ENCODE data around the gene ATG13.

DNA sequence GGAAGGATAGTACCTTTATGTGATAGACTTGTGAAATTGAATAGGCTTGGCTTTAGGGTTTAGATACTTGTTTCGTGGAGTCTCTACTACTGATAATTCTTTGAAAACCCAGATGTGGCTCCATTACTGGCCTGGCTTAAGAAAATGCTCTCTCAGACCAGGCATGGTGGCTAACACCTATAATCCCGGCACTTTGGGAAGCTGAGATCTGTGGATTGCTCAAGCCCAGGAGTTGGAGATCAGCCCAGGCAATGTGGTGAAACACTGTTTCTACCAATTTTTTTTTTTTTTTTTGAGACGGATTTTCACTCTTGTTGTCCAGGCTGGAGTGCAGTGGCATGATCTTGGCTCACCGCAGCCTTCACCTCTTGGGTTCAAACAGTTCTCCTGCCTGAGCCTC lies 40.9 kb downstream of the ATG13 start:
- no peak for TF ChIP-seq YY1 (IDR thresholded peaks at IDR 0.05; ENCODE audit: insufficient read depth, insufficient read length)
- TF ChIP-seq ZNF274 (IDR thresholded peaks at IDR 0.05; ENCODE audit: low read depth, low read length): no peak
- no peak for TF ChIP-seq SUZ12 (IDR thresholded peaks at IDR 0.05; ENCODE audit: extremely low read depth, insufficient read depth, insufficient read length)

All from NT2/D1 (cell line).